Activated CD8-positive, alpha-beta memory T cell treated with anti-CD3 and anti-CD28 coated beads, Interleukin-2, amount 50 U/mL, for 48 hours (primary cell): ENCODE data around the gene CITED4.
A peak's percentile ranks its signal among the peaks of the same experiment; 100 is the strongest.

ENCODE experiments used
- DNase-seq: peaks from one replicate; pipeline ENCODE4 v3.0.0-alpha.2; 2020

CITED4 gene

GRCh38 chr1:40831001-40831732, 31.0 kb downstream of the CITED4 start:
- no peak for DNase-seq

- DNase-seq, result no peak
These were observed 31.7 kb downstream of the CITED4 start for GRCh38 chr1:40830419-40830943.

DNA sequence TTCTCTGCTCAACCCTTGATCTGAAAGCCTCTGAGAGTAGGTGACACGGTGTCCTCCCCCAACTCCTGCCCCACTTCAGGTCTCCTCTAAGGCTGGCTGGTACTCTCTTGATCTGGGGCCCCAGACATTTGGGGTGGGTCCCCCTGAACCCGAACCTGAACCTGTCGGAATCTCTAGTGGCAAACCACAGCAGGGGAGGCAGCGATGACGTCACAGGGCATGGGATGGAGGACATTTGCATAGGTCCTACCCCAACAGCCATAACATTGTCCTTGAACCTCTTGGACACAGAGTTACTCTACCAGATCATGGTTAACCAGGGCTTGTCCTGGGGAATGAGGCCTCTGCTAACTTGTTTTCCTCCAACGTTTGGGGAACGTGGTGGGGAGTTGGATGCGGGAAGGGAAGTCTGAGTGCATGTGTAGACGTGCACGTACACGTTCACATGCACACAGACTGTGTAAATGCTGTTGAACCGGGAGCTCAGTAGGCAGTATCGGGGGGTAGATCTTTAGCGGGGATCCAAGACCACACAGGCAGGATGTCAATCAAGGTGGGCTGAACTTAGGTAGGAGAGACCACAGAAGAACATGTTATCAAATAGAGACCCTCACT, 32.4 kb downstream of the CITED4 start:
- DNase-seq, result no peak

DNA sequence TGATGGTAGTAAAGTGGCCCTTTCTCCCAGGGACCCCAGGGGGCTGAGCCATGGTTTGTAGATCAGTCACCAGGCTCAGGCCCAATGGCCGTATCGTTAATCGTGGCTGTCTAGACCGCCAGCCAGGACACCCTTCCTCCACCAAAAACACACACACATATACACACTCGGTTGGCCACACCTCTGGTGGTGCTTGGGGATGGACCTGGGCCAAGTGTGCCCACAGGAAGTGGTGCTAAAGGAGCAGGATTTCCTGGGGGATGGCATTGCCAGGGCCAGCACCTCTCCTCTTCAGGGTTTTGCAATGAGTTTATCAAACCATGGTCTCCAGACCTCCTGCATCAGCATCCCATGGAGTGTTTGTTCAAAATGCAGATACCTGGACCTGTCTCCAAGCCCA, 36.2 kb downstream of the CITED4 start:
- no peak for DNase-seq

- no peak for DNase-seq
These were observed 36.8 kb downstream of the CITED4 start for GRCh38 chr1:40825435-40825788.

GRCh38 chr1:40824591-40825434, 37.4 kb downstream of the CITED4 start:
- DNase-seq, result no peak

DNA sequence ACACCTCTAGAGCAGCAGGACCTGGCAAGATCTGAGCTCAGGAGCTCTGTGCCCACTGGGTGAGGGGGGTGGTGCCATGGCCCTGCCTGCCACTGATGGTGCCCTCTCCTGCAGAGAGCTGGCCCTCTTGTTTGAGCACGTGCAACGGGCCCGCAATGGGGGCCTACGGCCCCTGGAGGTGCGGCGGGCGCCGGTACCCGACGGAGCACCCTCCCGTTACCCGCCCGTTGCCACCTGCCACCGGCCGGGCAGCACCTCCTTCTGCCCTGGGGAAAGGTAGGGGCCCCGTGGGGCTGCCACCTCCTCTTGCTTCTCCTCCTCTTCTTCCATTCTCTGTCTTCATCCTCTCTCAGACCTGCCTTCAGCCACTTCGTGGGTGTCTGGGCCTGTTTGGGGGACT, 38.2 kb downstream of the CITED4 start:
- DNase-seq, result no peak

- no peak for DNase-seq
These were observed 38.8 kb downstream of the CITED4 start for GRCh38 chr1:40823345-40823744.

- DNase-seq, result no peak
These were observed 39.3 kb downstream of the CITED4 start for GRCh38 chr1:40822890-40823289.

DNA sequence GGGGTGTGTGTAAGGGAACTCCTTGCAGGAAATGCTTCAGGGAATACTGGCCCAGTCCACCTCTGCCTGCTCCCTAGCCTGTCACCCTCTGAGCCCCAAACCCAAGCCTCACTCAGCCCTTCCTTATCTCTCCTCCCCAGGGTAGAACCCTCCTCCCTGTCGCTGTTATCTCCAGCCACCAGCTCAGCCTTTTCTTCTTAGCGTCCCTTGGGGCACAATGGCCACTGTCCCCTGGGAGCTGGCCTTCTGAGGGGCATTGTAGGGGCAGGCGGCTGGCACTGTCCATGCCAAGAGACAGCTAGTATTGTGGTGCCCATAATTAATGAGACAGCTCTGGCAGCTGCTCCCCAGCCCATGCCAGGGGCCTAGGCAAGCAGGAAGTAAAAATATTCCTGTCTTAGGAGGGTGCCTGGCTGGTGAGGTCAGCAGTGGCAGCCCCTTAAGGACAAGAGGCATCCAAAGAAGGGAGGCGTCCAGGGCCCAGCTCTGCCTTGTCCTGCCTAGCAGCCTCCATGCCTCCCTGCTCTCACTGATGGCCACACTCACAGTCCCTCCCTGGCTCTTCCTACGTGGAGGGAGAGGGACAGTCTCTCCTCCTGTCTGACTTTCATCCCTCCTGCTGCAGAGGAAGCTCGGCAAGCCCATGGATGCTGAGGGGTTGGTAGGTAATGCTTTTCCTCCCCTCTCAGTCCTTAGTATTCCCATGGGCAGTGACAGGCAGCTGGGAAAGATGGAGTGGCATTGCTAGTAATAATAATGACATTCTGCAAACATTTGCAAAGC, 41.1 kb downstream of the CITED4 start:
- DNase-seq, result no peak

- no peak for DNase-seq
These were observed 41.8 kb downstream of the CITED4 start for GRCh38 chr1:40820251-40820797.

DNA sequence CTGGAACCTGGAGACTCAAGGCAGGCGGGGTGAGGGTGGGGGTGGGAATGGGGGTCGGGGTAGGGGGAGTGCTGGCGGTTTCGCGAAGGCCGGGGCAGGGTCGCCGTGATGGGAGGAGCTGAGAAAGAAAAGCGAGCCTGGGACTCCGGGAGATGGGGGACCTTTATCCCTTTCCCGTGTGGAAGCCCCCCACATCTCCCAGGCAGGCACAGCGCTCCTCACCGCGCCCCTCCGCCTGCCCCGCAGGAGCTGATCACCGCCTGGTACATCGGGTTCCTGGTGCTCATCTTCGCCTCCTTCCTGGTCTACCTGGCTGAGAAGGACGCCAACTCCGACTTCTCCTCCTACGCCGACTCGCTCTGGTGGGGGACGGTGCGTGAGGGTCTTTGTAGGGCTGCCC, 43.1 kb downstream of the CITED4 start:
- DNase-seq, result no peak

DNA sequence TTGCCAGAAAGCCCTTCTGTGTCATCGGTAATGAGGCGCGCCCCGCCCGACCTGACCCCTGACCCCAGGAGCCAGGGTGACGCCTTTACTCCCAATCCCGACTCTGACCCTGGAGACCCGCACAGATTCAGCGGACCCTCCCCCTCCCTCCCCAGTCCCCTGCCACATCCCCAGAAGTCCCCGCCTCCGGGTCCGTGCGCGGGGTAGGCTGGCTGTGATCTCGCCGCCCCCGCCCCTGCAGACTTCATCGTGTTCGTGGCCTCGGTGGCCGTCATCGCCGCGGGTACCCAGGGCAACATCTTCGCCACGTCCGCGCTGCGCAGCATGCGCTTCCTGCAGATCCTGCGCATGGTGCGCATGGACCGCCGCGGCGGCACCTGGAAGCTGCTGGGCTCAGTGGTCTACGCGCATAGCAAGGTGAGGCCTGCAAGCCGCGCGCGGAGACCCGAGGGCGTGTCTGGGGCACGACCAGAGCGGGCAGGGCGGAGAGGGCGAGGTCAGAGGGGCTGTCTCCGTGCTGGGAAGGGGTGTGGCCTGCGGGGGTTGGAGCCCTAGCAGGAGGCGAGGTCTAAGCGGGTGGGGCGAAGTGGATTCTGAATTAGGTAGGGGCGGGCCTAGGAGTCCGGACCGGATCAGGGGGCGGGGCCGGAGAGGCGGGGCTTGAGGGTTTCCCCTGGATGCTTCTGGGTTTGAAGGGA, 43.8 kb downstream of the CITED4 start:
- peak; percentile 89 for DNase-seq

- DNase-seq, result peak; percentile 67
These were observed 44.3 kb downstream of the CITED4 start for GRCh38 chr1:40817791-40818263.

DNA sequence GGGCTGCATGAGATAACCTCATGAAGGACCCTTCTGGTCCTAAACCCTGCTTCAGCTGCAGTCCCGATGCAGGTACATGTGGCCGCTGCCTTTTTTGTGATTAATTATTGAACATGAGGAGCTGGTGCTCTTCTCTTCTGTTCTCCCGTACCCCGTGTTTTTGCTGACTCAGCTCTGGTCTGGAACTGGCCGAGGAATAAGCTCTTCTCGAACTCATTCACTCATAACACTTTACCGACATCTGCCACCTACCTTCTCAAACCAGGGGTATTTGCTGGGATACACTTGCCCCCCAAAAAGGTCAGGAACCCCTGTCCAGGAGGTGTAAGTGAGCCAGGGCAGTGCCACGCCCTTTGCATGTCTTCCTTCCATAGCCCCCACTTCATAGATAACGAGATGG, 46.7 kb downstream of the CITED4 start:
- DNase-seq, result no peak
